HG03108 (cell line): ENCODE measurements around the gene LSP1.

ENCODE experiments used
- ATAC-seq: cut with Tn5 transposase; IDR thresholded peaks from one replicate; pipeline ENCODE4 v1.9.1; 2021; ENCODE audit warnings: moderate library complexity; ENCODE audit not compliant: unreplicated experiment

The LSP1 gene

GRCh38 chr11:1824221-1825038, 28.5 kb upstream of the LSP1 start:
- no peak for ATAC-seq

- no peak for ATAC-seq
Observed at GRCh38 chr11:1825039-1825740, 27.7 kb upstream of the LSP1 start.

- ATAC-seq = no peak
Observed at GRCh38 chr11:1825785-1826451, 27.0 kb upstream of the LSP1 start.

- no peak for ATAC-seq
Observed at GRCh38 chr11:1826552-1827094, 26.3 kb upstream of the LSP1 start.

GRCh38 chr11:1827095-1827813, 25.6 kb upstream of the LSP1 start:
- ATAC-seq = no peak

- no peak for ATAC-seq
Observed at GRCh38 chr11:1827931-1828330, 25.0 kb upstream of the LSP1 start.

GRCh38 chr11:1828542-1828941, 24.3 kb upstream of the LSP1 start:
- no peak for ATAC-seq

- no peak for ATAC-seq
Observed at GRCh38 chr11:1829039-1829820, 23.7 kb upstream of the LSP1 start.

- no peak for ATAC-seq
Observed at GRCh38 chr11:1830004-1830321, 22.9 kb upstream of the LSP1 start.

- no peak for ATAC-seq
Observed at GRCh38 chr11:1830322-1831223, 22.3 kb upstream of the LSP1 start.

- no peak for ATAC-seq
Observed at GRCh38 chr11:1831338-1832210, 21.3 kb upstream of the LSP1 start.

GRCh38 chr11:1832211-1832919, 20.5 kb upstream of the LSP1 start:
- no peak for ATAC-seq

- ATAC-seq = no peak
Observed at GRCh38 chr11:1832920-1833295, 20.0 kb upstream of the LSP1 start.

GRCh38 chr11:1834062-1834610, 18.7 kb upstream of the LSP1 start:
- no peak for ATAC-seq

- ATAC-seq = no peak
Observed at GRCh38 chr11:1834779-1835670, 17.9 kb upstream of the LSP1 start, which contains the start of gene SYT8. TSS of gene SYT8 (plus strand) at chr11:1834990. CDS start at chr11:1835106, 116 bp downstream.

- no peak for ATAC-seq
Observed at GRCh38 chr11:1835671-1836010, 17.2 kb upstream of the LSP1 start.
